Measurements from ENCODE around the gene MIOX.

The MIOX gene

DNA sequence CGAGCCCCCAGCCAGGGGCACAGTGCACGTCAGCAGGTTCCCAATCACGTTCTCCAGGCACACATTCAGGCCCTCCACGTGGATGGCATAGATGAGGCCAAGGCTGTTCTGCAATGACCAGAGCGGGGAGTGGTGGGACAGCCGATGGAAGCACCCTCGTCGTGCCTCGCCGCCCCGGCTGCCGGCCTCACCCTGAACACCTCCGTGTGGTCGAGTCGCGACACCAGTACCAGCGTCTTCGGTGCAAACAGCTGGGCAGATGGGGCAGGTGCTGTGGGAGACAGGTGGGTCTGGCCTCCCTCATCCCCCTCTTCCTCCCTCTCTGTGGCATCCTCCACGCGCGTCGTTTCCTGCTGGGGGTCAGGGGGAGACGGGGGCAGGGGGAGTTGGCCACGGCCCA lies 19.3 kb upstream of the MIOX start:
- Histone ChIP-seq H3K36me3 (ENCODE audit: insufficient read depth, low read length) (peaks cover 51% of the 10 kb centered on the region; the same call in 1 of the 2 replicates), H4K20me1 (ENCODE audit: insufficient read depth, low read length, poor library complexity, severe bottlenecking) (peaks cover 22% of the 10 kb centered on the region), H3K4me2 (ENCODE audit: low read depth, low read length, poor library complexity, severe bottlenecking) (no peak overlapping the region)

DNA sequence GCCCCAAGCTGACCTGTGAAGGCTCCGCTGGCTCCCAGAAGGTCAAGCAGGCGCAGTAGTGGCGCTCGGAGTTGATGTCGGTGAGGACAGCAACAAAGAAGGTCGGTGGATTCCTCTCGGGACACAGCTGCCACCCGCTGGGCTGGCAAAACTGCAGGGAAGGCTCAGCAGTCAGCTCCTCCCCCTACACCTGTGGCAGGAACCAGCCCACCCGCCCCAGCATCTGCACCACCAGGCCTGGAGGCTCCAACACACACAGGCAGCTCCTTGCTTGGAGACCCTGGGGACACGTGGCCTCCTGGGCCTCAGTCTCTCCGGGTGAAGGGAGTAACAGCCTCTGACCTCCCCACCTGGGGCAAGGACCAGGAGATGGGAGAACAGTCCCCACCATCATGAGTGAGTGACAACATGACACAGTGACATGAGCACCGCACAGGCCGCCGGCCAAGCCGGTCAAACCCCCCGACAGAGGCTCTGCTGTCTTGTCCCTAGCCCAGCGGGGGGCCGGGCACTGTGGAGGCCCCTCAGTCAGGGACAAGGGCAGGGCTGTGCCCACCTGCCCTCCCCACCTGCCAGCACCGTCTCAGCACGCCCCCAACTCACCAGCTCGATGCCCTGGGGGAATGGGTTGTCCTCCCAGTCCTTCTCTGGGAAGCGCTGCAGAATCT lies 18.8 kb upstream of the MIOX start:
- peaks cover 26% of the 10 kb centered on the region for H4K20me1 ChIP-seq (ENCODE audit: insufficient read depth, low read length, poor library complexity, severe bottlenecking)
- H3K27me3 ChIP-seq (ENCODE audit: insufficient read depth, low read length, poor library complexity, severe bottlenecking): no peaks in the 10 kb centered on the region
- H3K9ac ChIP-seq (ENCODE audit: low read depth, low read length, poor library complexity, severe bottlenecking): peak overlapping the region; percentile 88
- peaks cover 54% of the 10 kb centered on the region for H3K4me1 ChIP-seq (ENCODE audit: insufficient read depth, low read length, poor library complexity, severe bottlenecking)
- TF ChIP-seq, protein P1, sequence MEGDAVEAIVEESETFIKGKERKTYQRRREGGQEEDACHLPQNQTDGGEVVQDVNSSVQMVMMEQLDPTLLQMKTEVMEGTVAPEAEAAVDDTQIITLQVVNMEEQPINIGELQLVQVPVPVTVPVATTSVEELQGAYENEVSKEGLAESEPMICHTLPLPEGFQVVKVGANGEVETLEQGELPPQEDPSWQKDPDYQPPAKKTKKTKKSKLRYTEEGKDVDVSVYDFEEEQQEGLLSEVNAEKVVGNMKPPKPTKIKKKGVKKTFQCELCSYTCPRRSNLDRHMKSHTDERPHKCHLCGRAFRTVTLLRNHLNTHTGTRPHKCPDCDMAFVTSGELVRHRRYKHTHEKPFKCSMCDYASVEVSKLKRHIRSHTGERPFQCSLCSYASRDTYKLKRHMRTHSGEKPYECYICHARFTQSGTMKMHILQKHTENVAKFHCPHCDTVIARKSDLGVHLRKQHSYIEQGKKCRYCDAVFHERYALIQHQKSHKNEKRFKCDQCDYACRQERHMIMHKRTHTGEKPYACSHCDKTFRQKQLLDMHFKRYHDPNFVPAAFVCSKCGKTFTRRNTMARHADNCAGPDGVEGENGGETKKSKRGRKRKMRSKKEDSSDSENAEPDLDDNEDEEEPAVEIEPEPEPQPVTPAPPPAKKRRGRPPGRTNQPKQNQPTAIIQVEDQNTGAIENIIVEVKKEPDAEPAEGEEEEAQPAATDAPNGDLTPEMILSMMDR (conservative IDR thresholded peaks at IDR 0.05; ENCODE audit: low read length): no peak
- TF ChIP-seq EZH2phosphoT487 (IDR thresholded peaks at IDR 0.05; ENCODE audit: borderline replicate concordance): no peak
- no peaks in the 10 kb centered on the region for H3K9me3 ChIP-seq (ENCODE audit: insufficient read depth, low read depth, low read length)
- H3K4me3 ChIP-seq (ENCODE audit: low read length, poor library complexity, severe bottlenecking): peak overlapping the region; percentile 72
- H3K79me2 ChIP-seq (ENCODE audit: insufficient read depth, low read length): peaks cover 76% of the 10 kb centered on the region
- H3K4me2 ChIP-seq (ENCODE audit: low read depth, low read length, poor library complexity, severe bottlenecking): peak overlapping the region; percentile 94
- H2AFZ ChIP-seq (ENCODE audit: low read length): no peak overlapping the region
- H3K9me2 ChIP-seq (replicated peaks; ENCODE audit: low read depth, low read length): no peaks in the 10 kb centered on the region
- peaks cover 10% of the 10 kb centered on the region; the same call in 1 of the 2 replicates for H3F3A ChIP-seq (ENCODE audit: low read depth)
- H3K36me3 ChIP-seq (ENCODE audit: insufficient read depth, low read length): peaks cover 46% of the 10 kb centered on the region; the same call in 1 of the 2 replicates

More for the DNA sequence above, 19.3 kb upstream of the MIOX start:
- Histone ChIP-seq H3K9ac (ENCODE audit: low read depth, low read length, poor library complexity, severe bottlenecking) (no peak overlapping the region), H3K79me2 (ENCODE audit: insufficient read depth, low read length) (peaks cover 71% of the 10 kb centered on the region), H3K9me2 (replicated peaks; ENCODE audit: low read depth, low read length) (no peaks in the 10 kb centered on the region), H3K27me3 (ENCODE audit: insufficient read depth, low read length, poor library complexity, severe bottlenecking) (no peaks in the 10 kb centered on the region), H3K4me3 (ENCODE audit: low read length, poor library complexity, severe bottlenecking) (no peak overlapping the region), H3K4me1 (ENCODE audit: insufficient read depth, low read length, poor library complexity, severe bottlenecking) (peaks cover 49% of the 10 kb centered on the region), H3K9me3 (ENCODE audit: insufficient read depth, low read depth, low read length) (no peaks in the 10 kb centered on the region), H3F3A (ENCODE audit: low read depth) (peaks cover 10% of the 10 kb centered on the region; the same call in 1 of the 2 replicates), H2AFZ (ENCODE audit: low read length) (no peak overlapping the region)
- no peak for TF ChIP-seq EZH2phosphoT487 (IDR thresholded peaks at IDR 0.05; ENCODE audit: borderline replicate concordance)
- TF ChIP-seq, protein P1 (conservative IDR thresholded peaks at IDR 0.05; ENCODE audit: low read length): no peak

DNA sequence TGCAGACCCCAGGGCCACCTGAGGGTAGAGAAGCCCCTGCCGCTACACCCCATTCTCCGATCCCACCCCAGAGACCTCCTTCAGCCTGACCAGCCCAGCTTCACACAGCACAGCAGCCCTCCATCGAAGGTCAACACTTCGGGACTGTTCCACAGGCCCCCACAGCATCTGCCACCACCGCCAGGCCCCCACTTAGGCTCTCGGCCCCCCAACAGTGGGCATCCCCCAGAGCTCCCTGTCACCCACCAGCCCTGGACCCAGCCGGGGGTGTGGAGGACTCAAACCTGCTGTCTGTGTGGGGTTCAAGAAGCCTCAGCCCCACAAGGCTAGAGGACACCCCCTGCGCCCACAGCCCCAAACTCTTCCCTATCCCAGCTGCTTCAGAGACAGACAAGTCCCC lies 18.0 kb upstream of the MIOX start:
- no peaks in the 10 kb centered on the region for H3K27me3 ChIP-seq (ENCODE audit: insufficient read depth, low read length, poor library complexity, severe bottlenecking)
- H2AFZ ChIP-seq (ENCODE audit: low read length): no peak overlapping the region
- peak overlapping the region; percentile 72 for H3K4me3 ChIP-seq (ENCODE audit: low read length, poor library complexity, severe bottlenecking)
- H3K4me1 ChIP-seq (ENCODE audit: insufficient read depth, low read length, poor library complexity, severe bottlenecking): peaks cover 61% of the 10 kb centered on the region
- peaks cover 79% of the 10 kb centered on the region for H3K79me2 ChIP-seq (ENCODE audit: insufficient read depth, low read length)
- H3K9ac ChIP-seq (ENCODE audit: low read depth, low read length, poor library complexity, severe bottlenecking): peak overlapping the region; percentile 88
- no peaks in the 10 kb centered on the region for H3K9me3 ChIP-seq (ENCODE audit: insufficient read depth, low read depth, low read length)
- H4K20me1 ChIP-seq (ENCODE audit: insufficient read depth, low read length, poor library complexity, severe bottlenecking): peaks cover 31% of the 10 kb centered on the region
- H3K9me2 ChIP-seq (replicated peaks; ENCODE audit: low read depth, low read length): no peaks in the 10 kb centered on the region
- H3K36me3 ChIP-seq (ENCODE audit: insufficient read depth, low read length): peaks cover 38% of the 10 kb centered on the region; the same call in 1 of the 2 replicates
- TF ChIP-seq, protein P1 (conservative IDR thresholded peaks at IDR 0.05; ENCODE audit: low read length): no peak
- no peak for TF ChIP-seq EZH2phosphoT487 (IDR thresholded peaks at IDR 0.05; ENCODE audit: borderline replicate concordance)
- H3F3A ChIP-seq (ENCODE audit: low read depth): peaks cover 10% of the 10 kb centered on the region; the same call in 1 of the 2 replicates
- peak overlapping the region; percentile 94 for H3K4me2 ChIP-seq (ENCODE audit: low read depth, low read length, poor library complexity, severe bottlenecking)

Data from Loucy (cell line).